DMS53 (cell line): ENCODE data around the gene BDKRB2.
"Not testable (repeated sequence)": the region's sequence is repeated elsewhere in the genome, so short reads cannot be mapped to it uniquely, and the experiment has no call there.

ENCODE experiments used
- DNase-seq: peaks from one replicate; lab custom pipeline; 2025; lab: John Stamatoyannopoulos, UW

BDKRB2 gene

GRCh38 chr14:96224480-96225096 is 19.9 kb downstream of the BDKRB2 start:
- DNase-seq = no peak

DNA sequence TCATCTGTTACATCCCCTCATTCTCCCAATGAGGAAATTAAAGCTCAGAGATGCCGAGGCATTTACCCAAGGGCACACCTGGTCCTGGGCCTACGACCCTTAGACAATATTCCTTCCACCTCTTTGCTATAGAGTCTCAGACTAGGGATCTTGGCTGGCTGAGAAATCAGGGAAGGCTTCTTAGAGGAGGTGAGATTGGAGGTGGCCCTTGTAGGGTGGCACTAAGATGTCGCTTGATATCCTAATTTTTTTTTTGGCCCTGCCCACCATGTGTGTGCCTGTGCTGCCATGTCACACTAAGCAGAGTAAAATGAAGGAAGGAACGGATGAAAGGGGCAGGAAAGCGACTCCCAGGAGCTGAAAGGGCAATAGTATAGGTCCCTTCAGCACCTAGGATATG is 20.6 kb downstream of the BDKRB2 start:
- no peak for DNase-seq

GRCh38 chr14:96225745-96226151 is 21.1 kb downstream of the BDKRB2 start:
- no peak for DNase-seq

GRCh38 chr14:96227428-96227827 is 22.8 kb downstream of the BDKRB2 start:
- DNase-seq = no peak

- no peak for DNase-seq
Measured at GRCh38 chr14:96229315-96229714, 24.7 kb downstream of the BDKRB2 start.

DNA sequence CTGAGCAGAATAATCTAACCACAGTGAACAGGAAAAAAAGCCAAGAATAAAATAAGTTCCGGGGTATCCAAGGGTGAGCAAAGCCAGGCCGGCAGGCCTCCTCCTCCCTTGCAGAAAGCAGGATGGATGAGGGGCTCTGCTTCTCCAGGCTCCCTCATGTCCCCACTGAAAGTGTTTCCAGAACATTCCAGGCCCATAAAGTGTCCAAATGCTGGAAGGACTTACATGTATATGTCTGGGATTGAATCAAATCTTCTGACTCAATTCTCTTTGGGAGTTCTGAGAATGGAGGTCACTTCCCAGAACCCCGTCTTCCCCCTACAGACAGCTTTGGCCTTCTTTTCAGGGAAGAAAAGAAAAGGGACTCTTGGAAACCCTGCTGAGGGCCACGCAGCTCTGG is 26.4 kb downstream of the BDKRB2 start:
- no peak for DNase-seq

- DNase-seq = no peak
Measured at GRCh38 chr14:96231526-96232130, 27.0 kb downstream of the BDKRB2 start.

GRCh38 chr14:96232506-96232905 is 27.9 kb downstream of the BDKRB2 start:
- no peak for DNase-seq

DNA sequence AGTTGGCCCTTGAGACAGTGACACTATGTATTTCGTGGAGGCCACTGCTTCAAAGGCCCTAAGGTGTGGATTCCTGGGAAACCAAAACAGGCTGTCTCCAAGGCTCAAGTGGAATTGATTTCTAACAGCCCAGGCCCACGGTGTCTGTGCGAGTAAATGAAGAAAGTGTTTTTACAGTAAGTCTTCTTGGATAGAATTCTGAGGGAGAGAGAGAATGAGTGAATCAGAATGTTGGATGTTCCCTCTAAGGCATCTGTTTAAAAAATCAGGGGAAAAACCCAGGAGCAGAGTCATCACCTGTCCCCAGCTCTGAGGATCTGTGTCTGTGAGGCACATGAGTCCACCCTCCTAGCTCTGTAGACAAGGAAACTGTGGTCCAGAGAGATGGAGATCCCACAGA is 29.0 kb downstream of the BDKRB2 start:
- DNase-seq = no peak

DNA sequence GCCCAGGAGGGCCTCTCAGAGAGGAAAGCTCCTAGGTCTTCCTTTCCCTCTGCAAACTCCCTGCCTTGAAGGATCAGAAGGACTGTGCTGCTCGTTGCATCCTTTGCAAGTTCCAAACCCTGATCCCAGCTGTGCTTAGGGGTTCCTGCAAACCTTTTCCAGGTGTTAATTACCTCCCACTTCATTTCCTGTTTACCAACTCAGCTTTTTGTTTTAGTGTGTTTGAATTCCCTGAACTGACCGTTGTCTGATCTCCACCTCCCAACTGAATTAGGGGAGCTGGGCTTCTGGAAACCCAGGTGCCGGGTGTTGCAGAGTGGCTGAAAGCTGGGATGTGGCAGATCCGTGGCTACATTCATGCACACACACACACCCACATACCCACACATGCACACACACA is 30.8 kb downstream of the BDKRB2 start:
- no peak for DNase-seq

GRCh38 chr14:96237641-96238040 is 33.0 kb downstream of the BDKRB2 start:
- DNase-seq = no peak

- DNase-seq = no peak
Measured at GRCh38 chr14:96238676-96239265, 34.1 kb downstream of the BDKRB2 start.

GRCh38 chr14:96239711-96240141 is 35.1 kb downstream of the BDKRB2 start:
- DNase-seq = no peak

DNA sequence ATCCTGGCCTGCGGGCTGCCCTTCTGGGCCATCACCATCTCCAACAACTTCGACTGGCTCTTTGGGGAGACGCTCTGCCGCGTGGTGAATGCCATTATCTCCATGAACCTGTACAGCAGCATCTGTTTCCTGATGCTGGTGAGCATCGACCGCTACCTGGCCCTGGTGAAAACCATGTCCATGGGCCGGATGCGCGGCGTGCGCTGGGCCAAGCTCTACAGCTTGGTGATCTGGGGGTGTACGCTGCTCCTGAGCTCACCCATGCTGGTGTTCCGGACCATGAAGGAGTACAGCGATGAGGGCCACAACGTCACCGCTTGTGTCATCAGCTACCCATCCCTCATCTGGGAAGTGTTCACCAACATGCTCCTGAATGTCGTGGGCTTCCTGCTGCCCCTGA is 36.0 kb downstream of the BDKRB2 start:
- no peak for DNase-seq

DNA sequence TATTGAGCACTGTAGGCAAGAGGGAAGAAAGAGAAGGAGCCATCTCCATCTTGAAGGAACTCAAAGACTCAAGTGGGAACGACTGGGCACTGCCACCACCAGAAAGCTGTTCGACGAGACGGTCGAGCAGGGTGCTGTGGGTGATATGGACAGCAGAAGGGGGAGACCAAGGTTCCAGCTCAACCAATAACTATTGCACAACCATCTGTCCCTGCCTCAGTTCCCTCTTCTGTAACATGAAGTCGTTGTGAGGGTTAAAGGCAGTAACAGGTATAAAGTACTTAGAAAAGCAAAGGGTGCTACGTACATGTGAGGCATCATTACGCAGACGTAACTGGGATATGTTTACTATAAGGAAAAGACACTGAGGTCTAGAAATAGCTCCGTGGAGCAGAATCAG is 37.5 kb downstream of the BDKRB2 start:
- DNase-seq = no peak

GRCh38 chr14:96243785-96244184 is 39.1 kb downstream of the BDKRB2 start:
- DNase-seq = no peak

- DNase-seq = not testable (repeated sequence)
Measured at GRCh38 chr14:96245074-96245473, 40.4 kb downstream of the BDKRB2 start.

GRCh38 chr14:96245710-96246538 is 41.3 kb downstream of the BDKRB2 start:
- DNase-seq = peak; percentile 55

- peak; percentile 85 for DNase-seq
Measured at GRCh38 chr14:96246539-96246847, 41.9 kb downstream of the BDKRB2 start.

- DNase-seq = no peak
Measured at GRCh38 chr14:96247031-96247430, 42.4 kb downstream of the BDKRB2 start.

DNA sequence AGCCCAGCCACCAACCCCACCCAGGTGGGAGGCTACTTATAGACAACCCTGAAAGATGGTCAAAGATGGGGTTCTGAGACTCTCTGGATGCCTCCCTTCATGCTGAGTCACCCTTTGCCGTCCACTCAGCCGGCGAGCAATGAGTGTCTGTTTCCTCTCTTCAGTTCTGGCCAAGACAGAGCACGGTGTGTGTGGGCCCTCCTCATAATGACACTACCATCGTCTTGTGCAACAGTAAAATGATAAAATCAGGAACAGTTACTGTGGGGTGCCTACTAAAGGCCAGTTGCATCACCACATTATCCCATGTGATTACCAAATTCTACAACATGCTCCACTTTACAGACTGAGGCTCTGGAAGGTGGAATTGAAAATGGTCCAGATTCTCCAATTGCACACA is 44.4 kb downstream of the BDKRB2 start:
- DNase-seq = no peak

DNA sequence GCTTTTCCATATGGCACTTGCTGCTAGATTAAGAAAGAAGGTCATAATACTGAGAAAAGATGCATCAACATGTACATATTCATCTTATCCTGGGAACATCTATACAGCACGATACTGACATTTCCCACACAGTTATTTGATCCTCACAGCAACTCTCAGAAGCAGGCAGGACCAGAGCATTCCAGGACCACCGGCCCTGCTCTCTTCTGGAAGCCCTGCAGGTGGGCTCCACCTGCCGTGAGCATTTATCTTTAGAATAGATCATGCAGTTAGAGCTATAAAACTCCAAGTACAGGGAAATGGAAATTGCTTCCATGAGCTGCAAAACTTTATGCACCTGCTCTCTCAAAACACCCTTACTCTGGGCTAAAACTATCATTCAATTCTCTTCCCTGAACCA is 45.8 kb downstream of the BDKRB2 start:
- DNase-seq = no peak

DNA sequence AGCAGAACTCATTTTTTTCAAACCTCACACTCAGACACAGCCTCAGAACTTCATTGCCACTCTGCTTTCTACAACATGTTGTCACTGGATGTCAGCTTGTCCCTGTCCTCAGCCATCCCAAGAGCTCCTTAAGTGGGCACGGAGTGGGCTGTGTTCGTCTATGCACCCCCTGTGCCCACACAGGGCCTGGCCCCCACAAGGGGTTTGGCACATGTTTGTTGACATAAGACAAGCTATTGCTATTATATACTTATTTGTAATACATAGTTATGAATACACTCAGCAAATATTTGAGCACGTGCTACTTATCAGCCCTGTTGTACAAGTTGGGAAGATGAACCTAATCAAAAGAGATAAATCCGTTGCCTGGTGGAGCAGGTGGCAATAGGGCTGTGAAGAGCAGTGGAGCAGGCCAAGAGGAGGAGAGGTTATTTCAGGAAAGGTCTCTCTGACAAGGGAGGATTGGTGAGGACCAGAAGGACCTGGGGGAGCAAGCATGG is 47.1 kb downstream of the BDKRB2 start:
- DNase-seq = peak; percentile 60
